Fibroblast of lung (primary cell): Measurements from ENCODE around the gene SPAG9. TPM values are rescaled to one million over a fixed set of nuclear protein-coding genes. Genes with fewer than 3 reads are reported as not detected.
"Not testable (repeated sequence)": the region's sequence is repeated elsewhere in the genome, so short reads cannot be mapped to it uniquely, and the experiment has no call there.

ENCODE experiments used
- DNase-seq, 2 donors: peaks; one replicate each; pipeline versions ENCODE4 v3.0.0 to v3.0.0-alpha.2; 2010; ENCODE audit warnings: low read depth in 2 of 2
- H2AFZ ChIP-seq: 2 replicates; pipeline ENCODE4 v1.5.1; 2012; ENCODE audit warnings: low read length, control low read depth, inconsistent platforms
- H3K27ac ChIP-seq: 2 replicates; pipeline ENCODE4 v1.5.1; 2011; ENCODE audit warnings: low read length, control low read depth; ENCODE audit not compliant: insufficient read depth
- H3K27me3 ChIP-seq: 2 replicates; pipeline ENCODE4 v1.5.1; 2011; ENCODE audit warnings: mild to moderate bottlenecking, low read length; ENCODE audit not compliant: control insufficient read depth, insufficient read depth
- H3K36me3 ChIP-seq: 2 replicates; pipeline ENCODE4 v1.5.1; 2011; ENCODE audit warnings: low read length; ENCODE audit not compliant: control insufficient read depth, insufficient read depth
- H3K4me1 ChIP-seq: 2 replicates; pipeline ENCODE4 v1.5.1; 2011; ENCODE audit warnings: low read length; ENCODE audit not compliant: control insufficient read depth, insufficient read depth; ENCODE audit errors: extremely low read depth
- H3K4me2 ChIP-seq: 2 replicates; pipeline ENCODE4 v1.5.1; 2011; ENCODE audit warnings: low read length, control low read depth; ENCODE audit not compliant: insufficient read depth; ENCODE audit errors: extremely low read depth
- H3K4me3 ChIP-seq, 4 experiments: fragments of 200-600 bp in 1 of 4; sonication (generic) in 1 of 4; replicated peaks in 1 of 4; 2 replicates each; pipeline ENCODE4 v1.5.1; 2011 to 2016; ENCODE audit warnings: low read length in 4 of 4, low read depth in 3 of 4, mild to moderate bottlenecking in 3 of 4, control low read depth in 2 of 4, inconsistent platforms in 1 of 4, mixed read lengths in 1 of 4; ENCODE audit not compliant: insufficient read depth in 1 of 4; ENCODE audit errors: control extremely low read depth in 1 of 4
- H3K79me2 ChIP-seq: 2 replicates; pipeline ENCODE4 v1.5.1; 2012; ENCODE audit warnings: mild to moderate bottlenecking, low read length, inconsistent platforms; ENCODE audit not compliant: control insufficient read depth, insufficient read depth
- H3K9ac ChIP-seq: 2 replicates; pipeline ENCODE4 v1.5.1; 2011; ENCODE audit warnings: mild to moderate bottlenecking, low read length, control low read depth; ENCODE audit not compliant: insufficient read depth
- H3K9me3 ChIP-seq: 2 replicates; pipeline ENCODE4 v1.5.1; 2012; ENCODE audit warnings: low read depth, low read length; ENCODE audit not compliant: control insufficient read depth, insufficient read depth
- H4K20me1 ChIP-seq: 2 replicates; pipeline ENCODE4 v1.5.1; 2011; ENCODE audit warnings: low read length; ENCODE audit not compliant: control insufficient read depth, insufficient read depth; ENCODE audit errors: extremely low read depth
- CTCF ChIP-seq, 2 donors: IDR thresholded peaks in 1 of 2; conservative IDR thresholded peaks in 1 of 2; 1 replicate in 1 of 2; 2 replicates in 1 of 2; pipeline ENCODE4 v1.5.1; 2011 to 2012; ENCODE audit warnings: low read length in 2 of 2, control low read depth in 1 of 2, inconsistent platforms in 1 of 2, low read depth in 1 of 2, mild to moderate bottlenecking in 1 of 2
- EZH2 ChIP-seq: IDR thresholded peaks from 2 replicates; pipeline ENCODE4 v1.5.1; 2012; ENCODE audit warnings: low read length, control low read depth, mild to moderate bottlenecking; ENCODE audit errors: missing control alignments
- polyA plus RNA-seq, 2 donors: library from polyadenylated mRNA; depleted of rRNA in 1 of 2; stranded (reverse) in 1 of 2; unstranded in 1 of 2; fragments of >200 nt; gene quantifications; 2 replicates each; pipeline ENCODE4 v1.2.1, GENCODE V29; 2011 to 2012; ENCODE audit warnings: missing spikeins in 1 of 2
- total RNA-seq: library from RNA; depleted of rRNA; stranded (reverse); fragments of >200 nt; gene quantifications from 2 replicates; pipeline ENCODE4 v1.2.1, GENCODE V29; 2014

Gene SPAG9
- total and polyA plus RNA-seq, 2 donors (not counting 1 experiment from before 2014, with no cell fraction given): 49.8 to 126 TPM

- Histone ChIP-seq H3K27me3 (no peaks in the 10 kb centered on the region), H3K4me3 (no peak overlapping the region), H3K27ac (no peak overlapping the region), H2AFZ (no peak overlapping the region), H3K4me2 (no peak overlapping the region), H3K4me1 (peaks cover 5% of the 10 kb centered on the region), H3K9me3 (no peaks in the 10 kb centered on the region), H4K20me1 (no peaks in the 10 kb centered on the region), H3K9ac (no peak overlapping the region), H3K79me2 (peaks cover 83% of the 10 kb centered on the region), H3K36me3 (no peaks in the 10 kb centered on the region)
- TF ChIP-seq EZH2 (no peak), CTCF (conservative IDR thresholded peaks at IDR 0.05 in 1 of 2, IDR thresholded peaks at IDR 0.05 in 1 of 2; ENCODE audit: low read depth in 1 of 2, low read length in 2 of 2) (no peak)
- DNase-seq: no peak
Measured at GRCh38 chr17:51115179-51115578, 5.5 kb downstream of the SPAG9 start.

- H3K36me3 ChIP-seq: not testable (repeated sequence)
Measured at GRCh38 chr17:51112303-51113222, 8.1 kb downstream of the SPAG9 start.

GRCh38 chr17:51107778-51108177 lies 12.9 kb downstream of the SPAG9 start:
- H3K27me3 ChIP-seq: no peaks in the 10 kb centered on the region
- DNase-seq: no peak
- no peak overlapping the region for H3K9ac ChIP-seq
- H3K27ac ChIP-seq: no peak overlapping the region
- H3K36me3 ChIP-seq: no peaks in the 10 kb centered on the region
- H3K4me1 ChIP-seq: peaks cover 5% of the 10 kb centered on the region
- H3K79me2 ChIP-seq: peaks cover 52% of the 10 kb centered on the region
- no peak overlapping the region for H3K4me2 ChIP-seq
- H3K9me3 ChIP-seq: no peaks in the 10 kb centered on the region
- H4K20me1 ChIP-seq: no peaks in the 10 kb centered on the region
- no peak overlapping the region for H2AFZ ChIP-seq
- TF ChIP-seq CTCF (conservative IDR thresholded peaks at IDR 0.05 in 1 of 2, IDR thresholded peaks at IDR 0.05 in 1 of 2; ENCODE audit: low read depth in 1 of 2, low read length in 2 of 2) (no peak), EZH2 (no peak)
- H3K4me3 ChIP-seq: no peak overlapping the region

More at GRCh38 chr17:51112303-51113222, 8.1 kb downstream of the SPAG9 start:
- not testable (repeated sequence) for H3K9ac ChIP-seq, H3K9me3 ChIP-seq, H3K4me1 ChIP-seq, H3K27ac ChIP-seq, H3K4me3 ChIP-seq, H4K20me1 ChIP-seq, H2AFZ ChIP-seq, H3K27me3 ChIP-seq, H3K4me2 ChIP-seq
- DNase-seq: peak; percentile 36 to 84
- H3K79me2 ChIP-seq: peaks cover 65% of the 10 kb centered on the region
